ENCODE data around the gene RANBP17.

RANBP17 gene

GRCh38 chr5:171080186-171080938, 218.5 kb downstream of the RANBP17 start:
- DNase-seq (ENCODE audit: low read depth in 1 of 2, low spot score in 1 of 2) = no peak
- TF ChIP-seq GABPA (IDR thresholded peaks at IDR 0.05; ENCODE audit: low read depth) = no peak
- TF ChIP-seq POLR2AphosphoS5 (IDR thresholded peaks at IDR 0.05; ENCODE audit: low read depth) = no peak
- TF ChIP-seq SPI1 (IDR thresholded peaks at IDR 0.05; ENCODE audit: borderline replicate concordance, low read depth) = no peak
- TF ChIP-seq REST (IDR thresholded peaks at IDR 0.05; ENCODE audit: insufficient replicate concordance, low read depth) = no peak
- TF ChIP-seq CTCF (IDR thresholded peaks at IDR 0.05; ENCODE audit: insufficient read depth, low read length) = no peak
- Histone ChIP-seq H3K27ac (replicated peaks) (no peak overlapping the region), H3K4me3 (replicated peaks; ENCODE audit: insufficient read depth, low read length) (no peak overlapping the region), H3K27me3 (ENCODE audit: insufficient read depth, poor library complexity, severe bottlenecking) (no peaks in the 10 kb centered on the region)

GRCh38 chr5:171081319-171081718, 219.5 kb downstream of the RANBP17 start:
- no peak for DNase-seq (ENCODE audit: low read depth in 1 of 2, low spot score in 1 of 2)
- Histone ChIP-seq H3K27ac (replicated peaks) (no peak overlapping the region), H3K27me3 (ENCODE audit: insufficient read depth, poor library complexity, severe bottlenecking) (no peaks in the 10 kb centered on the region), H3K4me3 (replicated peaks; ENCODE audit: insufficient read depth, low read length) (no peak overlapping the region)
- TF ChIP-seq REST (IDR thresholded peaks at IDR 0.05; ENCODE audit: insufficient replicate concordance, low read depth) = no peak
- TF ChIP-seq SPI1 (IDR thresholded peaks at IDR 0.05; ENCODE audit: borderline replicate concordance, low read depth) = no peak
- TF ChIP-seq POLR2AphosphoS5 (IDR thresholded peaks at IDR 0.05; ENCODE audit: low read depth) = no peak
- no peak for TF ChIP-seq GABPA (IDR thresholded peaks at IDR 0.05; ENCODE audit: low read depth)
- no peak for TF ChIP-seq CTCF (IDR thresholded peaks at IDR 0.05; ENCODE audit: insufficient read depth, low read length)

GRCh38 chr5:171092194-171092593, 230.4 kb downstream of the RANBP17 start:
- no peak for TF ChIP-seq CTCF (IDR thresholded peaks at IDR 0.05; ENCODE audit: insufficient read depth, low read length)
- no peak for TF ChIP-seq SPI1 (IDR thresholded peaks at IDR 0.05; ENCODE audit: borderline replicate concordance, low read depth)
- TF ChIP-seq GABPA (IDR thresholded peaks at IDR 0.05; ENCODE audit: low read depth) = no peak
- no peak for TF ChIP-seq POLR2AphosphoS5 (IDR thresholded peaks at IDR 0.05; ENCODE audit: low read depth)
- no peak for TF ChIP-seq REST (IDR thresholded peaks at IDR 0.05; ENCODE audit: insufficient replicate concordance, low read depth)
- H3K27me3 ChIP-seq (ENCODE audit: insufficient read depth, poor library complexity, severe bottlenecking) = no peaks in the 10 kb centered on the region
- no peak for DNase-seq (ENCODE audit: low read depth in 1 of 2, low spot score in 1 of 2)
- H3K27ac ChIP-seq (replicated peaks) = no peak overlapping the region
- H3K4me3 ChIP-seq (replicated peaks; ENCODE audit: insufficient read depth, low read length) = no peak overlapping the region

Data from HL-60 (cell line).